GM21526 (cell line): ENCODE results near the gene PACRG.
"Not testable (repeated sequence)": the region's sequence is repeated elsewhere in the genome, so short reads cannot be mapped to it uniquely, and the experiment has no call there.

Experiments used
- ATAC-seq: cut with Tn5 transposase; IDR thresholded peaks from one replicate; pipeline ENCODE4 v1.9.1; 2021; ENCODE audit warnings: moderate library complexity; ENCODE audit not compliant: unreplicated experiment, low FRiP score

PACRG gene

GRCh38 chr6:162727322-162728182 is at the start of gene PACRG, which contains the start of gene PRKN:
TSS of gene PACRG (plus strand) at chr6:162727974.
TSS of gene PRKN (minus strand) at chr6:162727766.
- ATAC-seq: peak; percentile 98

- ATAC-seq: not testable (repeated sequence)
Measured at GRCh38 chr6:162678896-162679295, 48.9 kb upstream of the PACRG start.

DNA sequence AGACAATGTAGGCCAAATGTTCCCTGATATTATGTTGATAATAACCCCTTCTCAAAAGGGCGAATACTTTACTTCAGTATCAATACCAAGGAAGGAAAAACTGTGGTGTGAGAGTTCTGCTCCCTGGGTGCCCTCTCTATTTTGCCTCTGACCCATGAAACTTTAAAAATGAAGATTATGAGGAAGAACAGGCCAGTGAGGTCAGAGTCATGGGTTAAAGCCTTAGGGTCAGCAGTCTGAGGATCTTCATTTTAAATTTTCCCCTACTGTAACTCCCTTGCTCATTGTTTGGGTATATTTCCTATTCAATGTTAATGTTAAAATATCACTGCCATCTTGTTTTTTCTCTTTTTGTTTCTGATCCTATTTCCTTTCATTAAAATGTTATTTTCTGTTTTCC is 48.1 kb upstream of the PACRG start:
- no peak for ATAC-seq

GRCh38 chr6:162680367-162680766 is 47.4 kb upstream of the PACRG start:
- ATAC-seq: no peak

GRCh38 chr6:162680871-162681270 is 46.9 kb upstream of the PACRG start:
- ATAC-seq: no peak

- no peak for ATAC-seq
Measured at GRCh38 chr6:162681447-162681846, 46.3 kb upstream of the PACRG start.

DNA sequence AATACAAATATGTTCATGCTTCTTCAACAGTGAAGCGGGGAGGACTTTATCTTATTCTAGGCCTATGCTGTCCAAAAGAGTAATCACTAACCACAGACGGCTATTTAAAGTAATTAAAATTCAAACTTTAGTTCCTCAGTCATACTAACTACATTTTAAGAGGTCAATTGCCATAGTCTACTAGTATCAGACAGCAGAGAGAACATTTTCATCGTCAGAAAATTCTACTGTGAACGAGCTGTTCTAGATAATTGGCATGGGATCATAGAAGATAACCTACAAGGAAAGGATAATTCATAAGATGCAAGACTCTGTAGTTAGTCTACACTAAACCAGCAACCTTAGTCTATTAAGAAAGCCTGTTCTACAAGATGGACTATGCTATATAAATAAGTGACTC is 44.6 kb upstream of the PACRG start:
- no peak for ATAC-seq

- no peak for ATAC-seq
Measured at GRCh38 chr6:162684052-162684451, 43.7 kb upstream of the PACRG start.

DNA sequence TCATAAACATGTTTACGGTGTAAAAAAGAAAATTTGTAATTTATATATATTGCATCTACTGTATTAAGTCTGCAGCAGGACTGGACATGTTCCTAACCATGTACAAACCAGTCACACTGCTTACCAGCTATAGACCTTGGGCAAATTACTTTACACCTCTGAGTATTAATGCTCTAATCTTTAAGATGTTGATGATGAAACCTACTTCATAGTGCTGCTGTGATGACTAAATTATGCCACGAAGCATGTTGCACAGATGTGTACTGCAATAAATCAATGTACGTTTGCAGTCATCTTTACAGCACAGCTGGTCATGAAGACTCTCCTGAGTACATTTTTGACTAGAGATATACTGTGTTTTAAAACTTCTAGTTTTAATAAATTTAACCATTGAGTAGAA is 42.8 kb upstream of the PACRG start:
- ATAC-seq: no peak

- no peak for ATAC-seq
Measured at GRCh38 chr6:162685586-162685985, 42.2 kb upstream of the PACRG start.

DNA sequence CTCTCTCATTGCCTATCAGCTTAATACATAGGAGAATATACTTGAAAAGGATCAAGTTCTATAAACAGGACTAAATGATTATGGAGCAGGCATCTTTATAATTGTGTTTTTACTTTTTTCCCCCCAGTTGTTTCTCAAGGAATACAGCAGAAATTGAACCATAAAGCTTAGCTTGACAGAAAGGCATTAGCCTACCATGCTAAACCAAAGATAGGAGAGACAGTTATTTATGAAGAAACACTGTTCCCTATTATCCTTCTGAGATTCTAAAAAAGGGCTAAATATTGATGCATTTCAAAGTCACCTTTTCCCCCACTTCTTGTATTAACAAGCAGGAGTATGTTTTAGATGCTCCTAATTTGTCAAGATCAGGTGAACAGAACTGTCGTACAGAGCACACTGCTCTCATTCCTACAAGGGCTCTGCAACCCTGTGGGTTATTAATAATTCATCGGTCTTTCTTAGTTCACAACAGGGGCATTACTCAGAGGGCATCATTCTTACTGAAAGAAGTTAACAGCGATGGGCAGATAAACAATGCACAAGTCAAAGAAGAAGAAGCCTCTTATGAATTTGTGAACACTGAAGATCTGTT is 38.9 kb upstream of the PACRG start:
- ATAC-seq: no peak

GRCh38 chr6:162690158-162690557 is 37.6 kb upstream of the PACRG start:
- no peak for ATAC-seq

GRCh38 chr6:162697872-162698403 is 29.8 kb upstream of the PACRG start:
- ATAC-seq: no peak

- ATAC-seq: no peak
Measured at GRCh38 chr6:162698440-162698839, 29.3 kb upstream of the PACRG start.

- no peak for ATAC-seq
Measured at GRCh38 chr6:162699961-162700360, 27.8 kb upstream of the PACRG start.

DNA sequence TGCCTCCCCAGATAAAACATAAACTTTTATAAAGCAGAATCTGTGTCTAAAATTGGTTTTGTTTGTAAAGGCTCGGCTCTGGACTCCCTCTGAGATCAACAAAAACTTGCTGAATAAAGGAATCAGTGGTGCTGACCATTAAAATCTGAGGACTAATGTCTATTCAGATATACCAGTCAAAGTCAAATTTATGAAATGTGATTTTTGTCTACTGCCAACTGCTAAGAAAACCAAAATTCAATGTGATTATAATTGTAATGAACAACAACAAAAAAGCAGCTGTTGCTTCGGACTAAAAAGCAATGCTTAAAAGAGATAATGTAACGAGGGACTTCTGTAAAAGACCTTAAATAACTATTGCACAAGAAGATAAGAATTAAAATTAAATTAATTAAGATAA is 26.8 kb upstream of the PACRG start:
- ATAC-seq: no peak

DNA sequence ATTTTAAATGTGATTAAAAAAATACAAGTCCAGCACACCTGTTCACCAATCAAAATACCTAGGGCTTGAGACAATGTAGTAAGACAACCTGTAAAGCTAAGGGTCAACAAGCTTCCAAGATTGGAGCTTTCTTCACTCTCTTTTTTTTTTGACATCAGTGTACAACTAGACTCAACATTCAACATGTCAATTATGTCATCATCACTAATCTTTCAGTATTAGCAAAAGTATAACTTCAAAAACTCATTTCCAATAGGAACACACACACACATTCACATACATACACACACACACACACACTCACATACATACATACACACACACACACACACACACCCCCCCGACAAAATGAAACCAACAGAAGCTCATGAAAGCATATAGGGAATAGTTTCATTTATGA is 26.2 kb upstream of the PACRG start:
- ATAC-seq: no peak

DNA sequence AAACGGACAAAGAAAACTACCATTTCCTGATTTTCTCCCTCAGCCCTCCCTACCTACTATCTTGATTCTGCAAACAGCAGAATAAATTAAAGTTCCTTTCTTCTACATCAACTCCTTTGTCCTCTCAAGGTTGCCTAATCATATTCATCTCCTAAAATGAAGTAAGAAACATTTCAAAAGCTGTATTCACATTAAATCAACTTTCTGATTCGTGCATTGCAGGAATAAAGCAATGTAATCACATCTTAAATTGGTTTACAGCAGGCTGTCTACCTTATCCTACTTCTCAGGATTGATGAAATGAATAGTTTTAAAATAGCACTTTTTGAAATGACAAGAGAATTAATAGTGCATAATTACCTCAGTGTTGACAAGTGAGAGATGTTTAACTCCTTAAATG is 25.3 kb upstream of the PACRG start:
- no peak for ATAC-seq

DNA sequence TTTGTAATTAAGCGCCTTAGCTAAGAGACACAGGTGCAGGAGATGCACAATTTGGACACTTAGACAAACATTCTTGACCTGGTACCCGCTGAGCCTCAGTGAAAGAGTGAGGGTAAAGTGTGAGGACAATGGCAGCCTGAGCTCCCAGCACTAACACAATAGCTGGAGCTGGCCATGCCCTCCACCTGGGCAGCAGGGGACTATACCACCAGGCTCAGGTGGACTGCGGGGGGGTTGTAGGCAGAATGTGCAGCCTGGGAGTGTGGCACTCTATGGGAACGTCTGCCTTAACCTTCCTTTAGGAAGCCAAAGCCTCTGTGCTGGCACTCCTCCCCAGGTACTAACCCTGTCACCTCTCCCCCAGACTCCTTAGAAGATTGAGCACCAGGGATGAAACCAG is 23.8 kb upstream of the PACRG start:
- no peak for ATAC-seq

GRCh38 chr6:162705736-162706135 is 22.0 kb upstream of the PACRG start:
- ATAC-seq: no peak

DNA sequence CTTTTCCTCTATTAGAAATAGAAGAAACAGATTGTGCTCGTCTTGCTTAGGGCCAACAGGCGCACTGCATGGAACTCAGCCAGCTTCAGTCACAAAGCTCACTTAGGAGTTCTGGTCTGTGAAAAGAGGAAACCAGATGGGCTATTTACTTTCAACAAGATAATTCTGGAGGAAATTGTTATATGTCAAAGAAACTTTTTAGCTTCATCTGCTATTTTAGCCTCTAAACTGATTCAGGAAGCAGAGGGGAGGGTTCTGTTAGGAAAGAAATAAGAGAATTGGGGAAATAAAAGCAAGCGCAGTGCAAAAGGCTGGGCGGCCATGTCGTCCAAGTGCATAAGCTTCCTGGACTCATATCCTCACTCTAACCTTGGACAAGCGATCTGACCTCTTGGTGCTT is 21.5 kb upstream of the PACRG start:
- no peak for ATAC-seq

DNA sequence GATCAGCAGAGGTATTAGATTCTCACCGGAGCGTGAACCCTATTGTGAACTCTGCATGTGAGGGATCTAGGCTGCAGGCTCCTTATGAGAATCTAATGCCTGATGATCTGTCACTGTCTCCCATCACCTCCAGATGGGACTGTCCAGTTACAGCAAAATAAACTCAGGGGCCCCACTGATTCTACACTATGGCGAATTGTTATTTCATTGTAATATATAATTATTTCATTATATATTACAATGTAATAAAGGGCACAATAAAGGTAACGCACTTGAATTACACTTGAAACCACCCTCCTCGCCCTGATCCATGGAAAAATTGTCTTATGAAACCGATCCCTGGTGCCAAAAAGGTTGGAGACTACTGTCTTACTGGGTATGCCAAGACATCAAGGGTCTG is 18.8 kb upstream of the PACRG start:
- ATAC-seq: no peak
